Measurements from ENCODE around the gene CELSR1.

The CELSR1 gene

DNA sequence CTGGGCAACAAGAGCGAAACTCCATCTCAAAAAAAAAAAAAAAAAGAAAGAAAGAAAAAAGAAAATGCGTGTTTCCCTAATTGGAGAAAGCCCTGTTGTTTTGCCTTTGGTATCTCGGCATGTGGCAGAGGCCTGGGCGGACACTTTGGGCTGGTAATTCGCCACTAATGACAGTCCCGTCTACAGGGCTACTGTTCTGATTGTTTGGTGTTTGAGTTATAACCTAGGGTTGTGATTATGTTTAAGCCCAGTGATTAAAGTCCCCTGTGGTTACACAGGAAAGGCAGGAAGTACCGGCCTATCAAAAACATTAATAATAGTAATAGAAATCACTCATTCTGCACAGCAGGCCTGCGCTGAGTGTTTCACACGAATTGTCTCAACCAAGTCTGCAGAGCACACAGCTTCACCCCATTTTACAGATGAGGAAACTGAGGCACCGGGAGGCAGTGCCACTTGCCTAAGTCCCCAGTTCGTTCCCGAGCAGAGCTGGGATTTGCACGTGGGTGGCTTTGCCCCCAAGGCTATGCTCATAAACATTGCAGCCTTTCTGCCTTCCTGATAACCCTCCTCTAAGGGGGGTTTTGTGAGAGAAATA lies 43.6 kb upstream of the CELSR1 start:
- no peak for DNase-seq (ENCODE audit: low read depth in 1 of 2, low spot score in 1 of 2)
- TF ChIP-seq, protein P1, sequence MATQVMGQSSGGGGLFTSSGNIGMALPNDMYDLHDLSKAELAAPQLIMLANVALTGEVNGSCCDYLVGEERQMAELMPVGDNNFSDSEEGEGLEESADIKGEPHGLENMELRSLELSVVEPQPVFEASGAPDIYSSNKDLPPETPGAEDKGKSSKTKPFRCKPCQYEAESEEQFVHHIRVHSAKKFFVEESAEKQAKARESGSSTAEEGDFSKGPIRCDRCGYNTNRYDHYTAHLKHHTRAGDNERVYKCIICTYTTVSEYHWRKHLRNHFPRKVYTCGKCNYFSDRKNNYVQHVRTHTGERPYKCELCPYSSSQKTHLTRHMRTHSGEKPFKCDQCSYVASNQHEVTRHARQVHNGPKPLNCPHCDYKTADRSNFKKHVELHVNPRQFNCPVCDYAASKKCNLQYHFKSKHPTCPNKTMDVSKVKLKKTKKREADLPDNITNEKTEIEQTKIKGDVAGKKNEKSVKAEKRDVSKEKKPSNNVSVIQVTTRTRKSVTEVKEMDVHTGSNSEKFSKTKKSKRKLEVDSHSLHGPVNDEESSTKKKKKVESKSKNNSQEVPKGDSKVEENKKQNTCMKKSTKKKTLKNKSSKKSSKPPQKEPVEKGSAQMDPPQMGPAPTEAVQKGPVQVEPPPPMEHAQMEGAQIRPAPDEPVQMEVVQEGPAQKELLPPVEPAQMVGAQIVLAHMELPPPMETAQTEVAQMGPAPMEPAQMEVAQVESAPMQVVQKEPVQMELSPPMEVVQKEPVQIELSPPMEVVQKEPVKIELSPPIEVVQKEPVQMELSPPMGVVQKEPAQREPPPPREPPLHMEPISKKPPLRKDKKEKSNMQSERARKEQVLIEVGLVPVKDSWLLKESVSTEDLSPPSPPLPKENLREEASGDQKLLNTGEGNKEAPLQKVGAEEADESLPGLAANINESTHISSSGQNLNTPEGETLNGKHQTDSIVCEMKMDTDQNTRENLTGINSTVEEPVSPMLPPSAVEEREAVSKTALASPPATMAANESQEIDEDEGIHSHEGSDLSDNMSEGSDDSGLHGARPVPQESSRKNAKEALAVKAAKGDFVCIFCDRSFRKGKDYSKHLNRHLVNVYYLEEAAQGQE (IDR thresholded peaks at IDR 0.05; ENCODE audit: insufficient replicate concordance, low read depth) = no peak
- no peak for TF ChIP-seq GABPA (IDR thresholded peaks at IDR 0.05; ENCODE audit: low read depth)
- TF ChIP-seq, protein P2, sequence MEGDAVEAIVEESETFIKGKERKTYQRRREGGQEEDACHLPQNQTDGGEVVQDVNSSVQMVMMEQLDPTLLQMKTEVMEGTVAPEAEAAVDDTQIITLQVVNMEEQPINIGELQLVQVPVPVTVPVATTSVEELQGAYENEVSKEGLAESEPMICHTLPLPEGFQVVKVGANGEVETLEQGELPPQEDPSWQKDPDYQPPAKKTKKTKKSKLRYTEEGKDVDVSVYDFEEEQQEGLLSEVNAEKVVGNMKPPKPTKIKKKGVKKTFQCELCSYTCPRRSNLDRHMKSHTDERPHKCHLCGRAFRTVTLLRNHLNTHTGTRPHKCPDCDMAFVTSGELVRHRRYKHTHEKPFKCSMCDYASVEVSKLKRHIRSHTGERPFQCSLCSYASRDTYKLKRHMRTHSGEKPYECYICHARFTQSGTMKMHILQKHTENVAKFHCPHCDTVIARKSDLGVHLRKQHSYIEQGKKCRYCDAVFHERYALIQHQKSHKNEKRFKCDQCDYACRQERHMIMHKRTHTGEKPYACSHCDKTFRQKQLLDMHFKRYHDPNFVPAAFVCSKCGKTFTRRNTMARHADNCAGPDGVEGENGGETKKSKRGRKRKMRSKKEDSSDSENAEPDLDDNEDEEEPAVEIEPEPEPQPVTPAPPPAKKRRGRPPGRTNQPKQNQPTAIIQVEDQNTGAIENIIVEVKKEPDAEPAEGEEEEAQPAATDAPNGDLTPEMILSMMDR (IDR thresholded peaks at IDR 0.05; ENCODE audit: insufficient read depth, low read length) = no peak
- TF ChIP-seq POLR2AphosphoS5 (IDR thresholded peaks at IDR 0.05; ENCODE audit: low read depth) = no peak
- Histone ChIP-seq H3K27ac (replicated peaks) (no peak overlapping the region; the same call in 1 of the 2 replicates), H3K4me3 (replicated peaks; ENCODE audit: insufficient read depth, low read length) (no peak overlapping the region), H3K27me3 (ENCODE audit: insufficient read depth, poor library complexity, severe bottlenecking) (no peaks in the 10 kb centered on the region)

DNA sequence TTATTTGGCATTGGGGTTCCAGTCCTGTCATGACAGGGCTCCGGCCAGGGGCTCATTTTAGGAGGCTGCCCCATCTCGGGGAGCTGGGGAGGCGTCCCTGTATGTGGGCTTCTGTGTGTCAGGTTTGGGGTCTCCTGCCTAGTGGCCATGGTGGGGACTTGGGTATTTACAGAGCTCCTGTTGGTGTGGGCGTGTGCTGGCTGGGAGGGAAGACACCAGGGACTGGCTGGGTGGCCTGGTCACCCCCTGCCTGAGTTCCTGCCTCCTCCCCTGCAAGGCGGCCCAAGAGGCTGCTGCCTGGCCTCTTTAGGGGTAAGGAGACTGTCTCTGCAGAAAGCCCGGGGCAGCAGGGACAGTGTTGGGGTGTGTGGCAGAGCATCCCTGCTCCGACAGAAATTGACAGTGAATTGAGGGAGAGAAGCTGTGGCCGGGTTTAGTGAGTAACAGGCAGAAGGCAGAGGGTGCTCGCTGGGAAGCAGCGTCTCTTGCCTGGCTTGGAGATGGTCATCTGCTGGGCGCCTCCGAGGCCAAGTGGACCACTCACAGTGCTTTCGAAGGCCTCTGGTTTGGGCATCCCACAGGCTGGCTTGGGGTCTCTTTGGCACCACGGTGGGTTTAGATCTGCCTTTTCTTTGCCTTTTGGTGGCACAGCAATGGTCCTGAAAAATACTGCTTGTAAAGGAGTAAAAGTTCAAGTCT lies 42.5 kb upstream of the CELSR1 start:
- TF ChIP-seq, protein P1 (IDR thresholded peaks at IDR 0.05; ENCODE audit: insufficient replicate concordance, low read depth) = no peak
- no peak for TF ChIP-seq SPI1 (IDR thresholded peaks at IDR 0.05; ENCODE audit: borderline replicate concordance, low read depth)
- TF ChIP-seq POLR2AphosphoS5 (IDR thresholded peaks at IDR 0.05; ENCODE audit: low read depth) = no peak
- TF ChIP-seq, protein P2 (IDR thresholded peaks at IDR 0.05; ENCODE audit: insufficient read depth, low read length) = no peak
- no peak for TF ChIP-seq GABPA (IDR thresholded peaks at IDR 0.05; ENCODE audit: low read depth)
- DNase-seq (ENCODE audit: low read depth in 1 of 2, low spot score in 1 of 2) = no peak
- peak overlapping the region; percentile 5 for H3K4me3 ChIP-seq (replicated peaks; ENCODE audit: insufficient read depth, low read length)
- no peaks in the 10 kb centered on the region for H3K27me3 ChIP-seq (ENCODE audit: insufficient read depth, poor library complexity, severe bottlenecking)
- peak overlapping the region; percentile 83 for H3K27ac ChIP-seq (replicated peaks)

DNA sequence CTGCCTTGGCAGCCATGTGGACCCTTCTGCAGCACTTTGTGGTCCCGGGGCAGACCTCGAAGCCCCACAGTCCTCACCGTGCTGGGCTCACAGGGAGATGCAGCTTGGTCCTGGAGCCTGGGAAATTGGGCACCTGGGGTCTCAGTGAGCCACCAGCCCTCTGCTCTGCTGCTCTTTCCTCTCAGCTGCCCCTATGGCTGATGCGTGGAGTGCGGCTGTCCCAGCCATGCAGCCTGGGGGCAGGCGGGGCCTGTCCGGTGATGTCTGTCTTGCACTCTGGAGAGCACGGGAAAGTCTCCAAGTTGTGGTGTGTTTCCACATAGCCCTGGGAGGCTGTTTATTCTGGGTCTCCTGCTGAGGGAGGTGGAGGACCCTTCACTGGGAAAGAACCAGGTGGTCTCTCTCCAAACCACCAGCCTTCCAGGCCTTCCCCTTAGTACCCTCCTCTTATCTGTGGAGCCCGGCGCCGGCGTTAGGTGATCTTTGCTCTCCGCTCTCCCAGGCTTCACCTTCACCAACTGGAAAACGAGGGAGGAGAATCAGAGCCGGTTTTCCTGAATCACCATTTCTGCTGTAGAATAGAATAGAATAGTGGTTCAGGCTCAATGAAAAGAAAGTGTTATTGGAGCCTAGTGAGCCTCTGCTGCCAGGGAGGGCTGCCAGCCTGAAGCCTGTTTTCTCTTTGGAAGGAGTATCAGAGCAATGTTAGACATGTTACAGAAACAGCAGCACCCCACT lies 41.6 kb upstream of the CELSR1 start:
- Histone ChIP-seq H3K4me3 (replicated peaks; ENCODE audit: insufficient read depth, low read length) (peak overlapping the region; percentile 71), H3K27me3 (ENCODE audit: insufficient read depth, poor library complexity, severe bottlenecking) (no peaks in the 10 kb centered on the region), H3K27ac (replicated peaks) (peak overlapping the region; percentile 83)
- TF ChIP-seq POLR2AphosphoS5 (IDR thresholded peaks at IDR 0.05; ENCODE audit: low read depth) = 0 out of 2 replicates have a peak, but pooled peaks have one; percentile 30
- TF ChIP-seq, protein P2 (IDR thresholded peaks at IDR 0.05; ENCODE audit: insufficient read depth, low read length) = no peak
- no peak for TF ChIP-seq GABPA (IDR thresholded peaks at IDR 0.05; ENCODE audit: low read depth)
- DNase-seq (ENCODE audit: low read depth in 1 of 2, low spot score in 1 of 2) = no peak
